Large intestine (tissue), 3 donors: ENCODE results near the gene PXMP4. TPM values are rescaled to one million over a fixed set of nuclear protein-coding genes. Genes with fewer than 3 reads are reported as not detected.
"Not testable (repeated sequence)": the region's sequence is repeated elsewhere in the genome, so short reads cannot be mapped to it uniquely, and the experiment has no call there.

Experiments used
- DNase-seq, 2 donors: peaks; one replicate each; pipeline versions ENCODE4 v3.0.0 to v3.0.0-alpha.2; 2013
- H3K27ac ChIP-seq: one replicate; pipeline ENCODE4 v1.5.1; 2013; ENCODE audit warnings: low read length
- H3K27me3 ChIP-seq: 2 replicates; pipeline ENCODE4 v1.6.1; 2013; ENCODE audit warnings: low read length; ENCODE audit not compliant: control insufficient read depth, insufficient read depth
- H3K36me3 ChIP-seq: 2 replicates; pipeline ENCODE4 v1.6.1; 2013; ENCODE audit warnings: low read length; ENCODE audit not compliant: control insufficient read depth, insufficient read depth
- H3K4me1 ChIP-seq: one replicate; pipeline ENCODE4 v1.6.1; 2013; ENCODE audit warnings: low read length; ENCODE audit not compliant: control insufficient read depth, insufficient read depth
- H3K4me3 ChIP-seq: one replicate; pipeline ENCODE4 v1.5.1; 2013; ENCODE audit warnings: low read length
- H3K9me3 ChIP-seq: one replicate; pipeline ENCODE4 v1.6.1; 2013; ENCODE audit warnings: mild to moderate bottlenecking, low read depth, low read length, moderate library complexity; ENCODE audit not compliant: control insufficient read depth
- WGBS: methylation state at CpG from one replicate; pipeline ENCODE4 v1.1.5; 2013; ENCODE audit warnings: low lambda C conversion rate; ENCODE audit not compliant: insufficient coverage; 5-methylcytosine and 5-hydroxymethylcytosine counted together
- polyA plus RNA-seq: library from polyadenylated mRNA; unstranded; fragments of 120-200 nt; gene quantifications from one replicate; pipeline ENCODE4 v1.2.1, GENCODE V29; 2013

PXMP4 gene
- polyA plus RNA-seq, 1 donor, result 10.2 TPM

GRCh38 chr20:33755936-33756490 is 35.9 kb upstream of the PXMP4 start:
- H3K9me3 ChIP-seq, result not testable (repeated sequence)
- peaks cover 14% of the 10 kb centered on the region for H3K36me3 ChIP-seq

GRCh38 chr20:33753763-33754162 is 33.7 kb upstream of the PXMP4 start:
- Histone ChIP-seq H3K36me3 (peaks cover 16% of the 10 kb centered on the region), H3K27ac (no peak overlapping the region), H3K9me3 (peaks cover 4% of the 10 kb centered on the region), H3K4me1 (no peaks in the 10 kb centered on the region), H3K4me3 (no peak overlapping the region), H3K27me3 (no peaks in the 10 kb centered on the region)
- no CpG with 5 or more reads among the region's 5 CpGs for WGBS
- DNase-seq, result no peak

More at GRCh38 chr20:33755936-33756490, 35.9 kb upstream of the PXMP4 start:
- not testable (repeated sequence) for H3K4me3 ChIP-seq, H3K4me1 ChIP-seq, H3K27ac ChIP-seq, DNase-seq, H3K27me3 ChIP-seq
- WGBS, result no CpG with 5 or more reads among the region's 10 CpGs

GRCh38 chr20:33753143-33753542 is 33.0 kb upstream of the PXMP4 start:
- Histone ChIP-seq H3K4me3 (no peak overlapping the region), H3K4me1 (no peaks in the 10 kb centered on the region), H3K27ac (no peak overlapping the region), H3K9me3 (peaks cover 4% of the 10 kb centered on the region), H3K36me3 (peaks cover 17% of the 10 kb centered on the region), H3K27me3 (no peaks in the 10 kb centered on the region)
- no CpG with 5 or more reads among the region's 7 CpGs for WGBS
- DNase-seq, result no peak

- no peak for DNase-seq
- H3K4me1 ChIP-seq, result no peaks in the 10 kb centered on the region
- no CpG with 5 or more reads among the region's 4 CpGs for WGBS
- H3K27ac ChIP-seq, result no peak overlapping the region
- no peaks in the 10 kb centered on the region for H3K27me3 ChIP-seq
- H3K9me3 ChIP-seq, result no peaks in the 10 kb centered on the region
- H3K36me3 ChIP-seq, result peaks cover 10% of the 10 kb centered on the region
- H3K4me3 ChIP-seq, result no peak overlapping the region
These were observed 31.7 kb upstream of the PXMP4 start for GRCh38 chr20:33751775-33752174.

GRCh38 chr20:33746325-33746998 is 26.4 kb upstream of the PXMP4 start:
- DNase-seq, result no peak
- Histone ChIP-seq H3K4me1 (no peaks in the 10 kb centered on the region), H3K9me3 (no peaks in the 10 kb centered on the region), H3K4me3 (no peak overlapping the region), H3K27ac (no peak overlapping the region), H3K27me3 (no peaks in the 10 kb centered on the region), H3K36me3 (peaks cover 3% of the 10 kb centered on the region)
- 100% methylated on average over 1 of the region's 12 CpGs for WGBS

GRCh38 chr20:33744773-33745385 is 24.8 kb upstream of the PXMP4 start:
- Histone ChIP-seq H3K4me1 (no peaks in the 10 kb centered on the region), H3K9me3 (no peaks in the 10 kb centered on the region), H3K36me3 (peaks cover 3% of the 10 kb centered on the region), H3K4me3 (no peak overlapping the region), H3K27ac (no peak overlapping the region), H3K27me3 (no peaks in the 10 kb centered on the region)
- DNase-seq, result no peak
- no CpG with 5 or more reads among the region's 14 CpGs for WGBS

- Histone ChIP-seq H3K27ac (no peak overlapping the region), H3K27me3 (no peaks in the 10 kb centered on the region), H3K4me3 (no peak overlapping the region), H3K4me1 (peaks cover 4% of the 10 kb centered on the region), H3K36me3 (peaks cover 3% of the 10 kb centered on the region), H3K9me3 (no peaks in the 10 kb centered on the region)
- WGBS, result no CpG with 5 or more reads among the region's 3 CpGs
- no peak for DNase-seq
These were observed 24.1 kb upstream of the PXMP4 start for GRCh38 chr20:33744181-33744580.

- Histone ChIP-seq H3K4me3 (no peak overlapping the region), H3K36me3 (no peaks in the 10 kb centered on the region), H3K27ac (no peak overlapping the region), H3K27me3 (no peaks in the 10 kb centered on the region), H3K9me3 (peaks cover 17% of the 10 kb centered on the region), H3K4me1 (peaks cover 4% of the 10 kb centered on the region)
- WGBS, result no CpG with 5 or more reads among the region's 1 CpG
- no peak for DNase-seq
These were observed 20.1 kb upstream of the PXMP4 start for GRCh38 chr20:33740189-33740588.

- peaks cover 17% of the 10 kb centered on the region for H3K9me3 ChIP-seq
- WGBS, result no CpG with 5 or more reads among the region's 7 CpGs
- no peak overlapping the region for H3K27ac ChIP-seq
- H3K27me3 ChIP-seq, result no peaks in the 10 kb centered on the region
- H3K4me1 ChIP-seq, result peaks cover 5% of the 10 kb centered on the region
- no peaks in the 10 kb centered on the region for H3K36me3 ChIP-seq
- DNase-seq, result peak; percentile 45 to 78
- H3K4me3 ChIP-seq, result no peak overlapping the region
These were observed 19.4 kb upstream of the PXMP4 start for GRCh38 chr20:33739493-33739892.

- WGBS, result 100% methylated on average over 3 of the region's 3 CpGs
- H3K9me3 ChIP-seq, result peaks cover 17% of the 10 kb centered on the region
- H3K4me3 ChIP-seq, result no peak overlapping the region
- DNase-seq, result no peak
- H3K27ac ChIP-seq, result no peak overlapping the region
- H3K4me1 ChIP-seq, result peaks cover 25% of the 10 kb centered on the region
- no peaks in the 10 kb centered on the region for H3K36me3 ChIP-seq
- H3K27me3 ChIP-seq, result no peaks in the 10 kb centered on the region
These were observed 16.9 kb upstream of the PXMP4 start for GRCh38 chr20:33736962-33737361.
